CD14-positive monocyte (primary cell): ENCODE data around the gene SMIM28. TPM values are rescaled to one million over a fixed set of nuclear protein-coding genes. Genes with fewer than 3 reads are reported as not detected.
A peak's percentile ranks its signal among the peaks of the same experiment; 100 is the strongest.

Source experiments
- DNase-seq, 3 donors: peaks; one replicate each; pipeline ENCODE4 v3.0.0-alpha.2; 2011 to 2022
- H2AFZ ChIP-seq: 2 replicates; pipeline ENCODE4 v1.6.0; 2012; ENCODE audit warnings: mild to moderate bottlenecking, low read depth, low read length, inconsistent platforms; ENCODE audit not compliant: insufficient read depth, poor library complexity, severe bottlenecking
- H3K27ac ChIP-seq, 2 donors: 1 replicate in 1 of 2; 2 replicates in 1 of 2; pipeline ENCODE4 v1.5.1; 2012 to 2013; ENCODE audit warnings: low read length in 2 of 2, control low read depth in 1 of 2, inconsistent platforms in 1 of 2, low read depth in 1 of 2, mild to moderate bottlenecking in 1 of 2
- H3K27me3 ChIP-seq, 2 donors: one replicate each; pipeline versions ENCODE4 v1.6.0 to v1.6.1; 2011 to 2013; ENCODE audit warnings: low read length in 2 of 2; ENCODE audit not compliant: control insufficient read depth in 2 of 2, insufficient read depth in 2 of 2
- H3K36me3 ChIP-seq, 2 donors: replicated peaks in 1 of 2; 1 replicate in 1 of 2; 2 replicates in 1 of 2; pipeline versions ENCODE4 v1.5.1 to v1.6.1; 2012 to 2013; ENCODE audit warnings: low read length in 2 of 2, control low read depth in 1 of 2, inconsistent platforms in 1 of 2, mild to moderate bottlenecking in 1 of 2; ENCODE audit not compliant: insufficient read depth in 2 of 2, control insufficient read depth in 1 of 2
- H3K4me1 ChIP-seq, 2 donors: 1 replicate in 1 of 2; 2 replicates in 1 of 2; pipeline versions ENCODE4 v1.5.1 to v1.6.1; 2012 to 2013; ENCODE audit warnings: low read length in 2 of 2, control low read depth in 1 of 2, inconsistent platforms in 1 of 2, mild to moderate bottlenecking in 1 of 2, moderate library complexity in 1 of 2; ENCODE audit not compliant: insufficient read depth in 2 of 2, control insufficient read depth in 1 of 2
- H3K4me2 ChIP-seq: replicated peaks from 2 replicates; pipeline ENCODE3; 2012; ENCODE audit warnings: low read length, moderate library complexity, mild to moderate bottlenecking; ENCODE audit not compliant: poor library complexity, severe bottlenecking; ENCODE audit errors: extremely low read depth
- H3K4me3 ChIP-seq, 3 experiments: fragments of 200-600 bp in 1 of 3; sonication (generic) in 1 of 3; replicated peaks in 1 of 3; 1 replicate in 2 of 3; 2 replicates in 1 of 3; pipeline ENCODE4 v1.5.1; 2011 to 2013; ENCODE audit warnings: low read length in 3 of 3, mild to moderate bottlenecking in 3 of 3, control low read depth in 2 of 3, low read depth in 2 of 3, inconsistent platforms in 1 of 3, moderate library complexity in 1 of 3
- H3K79me2 ChIP-seq: 2 replicates; pipeline ENCODE4 v1.6.0; 2012; ENCODE audit warnings: mild to moderate bottlenecking, control low read depth, inconsistent platforms, low read length, moderate library complexity; ENCODE audit not compliant: insufficient read depth
- H3K9ac ChIP-seq: 2 replicates; pipeline ENCODE4 v1.6.0; 2017; ENCODE audit warnings: low read length, mild to moderate bottlenecking; ENCODE audit not compliant: insufficient read depth, poor library complexity, severe bottlenecking
- H3K9me3 ChIP-seq, 2 donors: replicated peaks in 1 of 2; 1 replicate in 1 of 2; 2 replicates in 1 of 2; pipeline versions ENCODE4 v1.5.1 to v1.6.1; 2012 to 2013; ENCODE audit warnings: low read length in 2 of 2, control low read depth in 1 of 2; ENCODE audit not compliant: control insufficient read depth in 1 of 2, insufficient read depth in 1 of 2
- H4K20me1 ChIP-seq: 2 replicates; pipeline ENCODE4 v1.6.0; 2012; ENCODE audit warnings: mild to moderate bottlenecking, low read length, control low read depth, moderate library complexity; ENCODE audit not compliant: insufficient read depth
- H3K27ac Mint-ChIP-seq, 7 donors: one replicate each; pipeline ENCODE4 v1.8.0; 2020; ENCODE audit warnings: mild to moderate bottlenecking in 7 of 7, mixed read lengths in 7 of 7, moderate library complexity in 6 of 7, inconsistent platforms in 2 of 7
- H3K27me3 Mint-ChIP-seq, 3 donors: one replicate each; pipeline ENCODE4 v1.8.0; 2021 to 2022; ENCODE audit warnings: low read depth in 3 of 3, mild to moderate bottlenecking in 3 of 3, mixed read lengths in 3 of 3, moderate library complexity in 3 of 3, inconsistent platforms in 1 of 3
- H3K36me3 Mint-ChIP-seq, 2 donors: one replicate each; pipeline ENCODE4 v1.8.0; 2020; ENCODE audit warnings: mixed read lengths in 2 of 2, inconsistent platforms in 1 of 2, mild to moderate bottlenecking in 1 of 2
- H3K4me1 Mint-ChIP-seq: one replicate; pipeline ENCODE4 v1.8.0; 2020; ENCODE audit warnings: mild to moderate bottlenecking, mixed read lengths
- H3K4me3 Mint-ChIP-seq, 2 donors: one replicate each; pipeline ENCODE4 v1.8.0; 2020; ENCODE audit warnings: mild to moderate bottlenecking in 2 of 2, mixed read lengths in 2 of 2, moderate library complexity in 1 of 2
- H3K9me3 Mint-ChIP-seq, 7 donors: one replicate each; pipeline ENCODE4 v1.8.0; 2020 to 2022; ENCODE audit warnings: mixed read lengths in 7 of 7, mild to moderate bottlenecking in 6 of 7, moderate library complexity in 6 of 7, inconsistent platforms in 2 of 7
- CTCF ChIP-seq: fragments of 200-600 bp; IDR thresholded peaks from one replicate; pipeline ENCODE4 v1.8.0; 2022; ENCODE audit warnings: antibody characterized with exemption, mild to moderate bottlenecking
- WGBS: methylation state at CpG from one replicate; pipeline ENCODE4 v1.1.5; 2013; ENCODE audit warnings: missing lambda C conversion rate; ENCODE audit not compliant: insufficient coverage; 5-methylcytosine and 5-hydroxymethylcytosine counted together
- intact Hi-C, 2 donors: fragments of 100-400 bp; cut with micrococcal nuclease; formaldehyde crosslinking; loops; one replicate each; pipeline versions ENCODE4 v1.15.0 to v1.15.1; 2023
- polyA plus RNA-seq, 3 donors: library from polyadenylated mRNA; depleted of rRNA in 1 of 3; unstranded in 2 of 3; stranded (reverse) in 1 of 3; fragments of 300-500 nt in 2 of 3; fragments of >200 nt in 1 of 3; fragmentation: Illumina TruSeq in 2 of 3; gene quantifications; 1 replicate in 2 of 3; 2 replicates in 1 of 3; pipeline ENCODE4 v1.2.3, GENCODE V29; 2012 to 2021

SMIM28 gene
- polyA plus RNA-seq, 3 donors, result not detected

DNA sequence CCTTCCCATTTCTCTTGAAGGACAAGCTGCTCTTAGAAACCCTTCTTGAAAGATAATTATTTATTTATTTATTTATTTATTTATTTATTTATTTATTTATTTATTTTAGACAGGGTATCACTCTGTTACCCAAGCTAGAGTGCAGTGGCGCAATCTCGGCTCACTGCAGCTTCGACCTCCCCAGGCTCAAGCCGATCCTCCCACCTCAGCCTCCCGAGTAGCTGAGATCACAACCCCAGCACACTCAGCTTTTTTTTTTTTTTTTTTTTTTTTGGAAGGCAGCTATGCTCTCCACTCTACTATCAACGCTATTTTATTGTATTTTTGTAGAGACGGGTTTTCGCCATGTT is 25.1 kb downstream of the SMIM28 start:
- Mint-ChIP-seq H3K4me3 (peak overlapping the region; percentile 90 to 91), H3K9me3 (peaks cover 0 to 1% (median 0%) of the 10 kb centered on the region in 7 donors), H3K27me3 (peaks cover 0 to 2% (median 0%) of the 10 kb centered on the region in 3 donors), H3K4me1 (peaks cover 33% of the 10 kb centered on the region), H3K36me3 (peaks cover 19 to 23% of the 10 kb centered on the region in 2 donors), H3K27ac (no peak overlapping the region)
- Histone ChIP-seq H3K36me3 (peaks cover 11 to 21% of the 10 kb centered on the region in 2 donors), H3K27me3 (no peaks in the 10 kb centered on the region), H3K4me1 (peaks cover 22 to 44% of the 10 kb centered on the region in 2 donors), H4K20me1 (peaks cover 4% of the 10 kb centered on the region), H3K27ac (peak overlapping the region in 1 of 2 donors; percentile 92), H3K9ac (no peak overlapping the region), H2AFZ (peak overlapping the region; percentile 90), H3K9me3 (no peaks in the 10 kb centered on the region), H3K4me2 (peak overlapping the region; percentile 99), H3K79me2 (peaks cover 43% of the 10 kb centered on the region), H3K4me3 (peak overlapping the region; percentile 50 to 95 (median 87))
- DNase-seq, result no peak
- TF ChIP-seq CTCF, result no peak
- WGBS, result 100% methylated on average over 2 of the region's 8 CpGs
- intact Hi-C loops, result loop anchor here in 1 of 2 donors (10.0 kb wide), 1 partner anchor 372 kb away; the partner anchor contains the start of gene CCDC28A

GRCh38 chr6:138403324-138403800 is 25.7 kb downstream of the SMIM28 start:
- Histone ChIP-seq H3K27ac (peak overlapping the region; percentile 73 to 92), H3K36me3 (peaks cover 17 to 26% of the 10 kb centered on the region in 2 donors), H4K20me1 (peaks cover 4% of the 10 kb centered on the region), H2AFZ (peak overlapping the region; percentile 90), H3K4me1 (peaks cover 22 to 46% of the 10 kb centered on the region in 2 donors), H3K27me3 (no peaks in the 10 kb centered on the region), H3K9ac (peak overlapping the region; percentile 83), H3K9me3 (no peaks in the 10 kb centered on the region), H3K79me2 (peaks cover 47% of the 10 kb centered on the region), H3K4me2 (peak overlapping the region; percentile 99), H3K4me3 (peak overlapping the region; percentile 50 to 95 (median 87))
- H3K27ac Mint-ChIP-seq, result peak overlapping the region; percentile 72 to 91 (median 82)
- peak; percentile 8 to 52 (median 37) for DNase-seq
- peaks cover 35% of the 10 kb centered on the region for H3K4me1 Mint-ChIP-seq
- peaks cover 23 to 29% of the 10 kb centered on the region in 2 donors for H3K36me3 Mint-ChIP-seq
- intact Hi-C loops, result loop anchor here in 1 of 2 donors (10.0 kb wide), 1 partner anchor 371 kb away; the partner anchor contains the start of gene CCDC28A
- H3K4me3 Mint-ChIP-seq, result peak overlapping the region; percentile 90 to 91
- peaks cover 0 to 1% (median 0%) of the 10 kb centered on the region in 7 donors for H3K9me3 Mint-ChIP-seq
- TF ChIP-seq CTCF, result no peak
- peaks cover 0 to 2% (median 0%) of the 10 kb centered on the region in 3 donors for H3K27me3 Mint-ChIP-seq
- WGBS, result 0% methylated on average over 30 of the region's 30 CpGs
